GM23338 (cell line): Measurements from ENCODE around the gene FAM217B. TPM values are rescaled to one million over a fixed set of nuclear protein-coding genes. Genes with fewer than 3 reads are reported as not detected.

ENCODE experiments used
- ATAC-seq: fragments of 200-7000 bp; cut with Tn5 transposase; 3 replicates; pipeline ENCODE4 v1.9.1; 2020
- DNase-seq: peaks from one replicate; pipeline ENCODE4 v3.0.0-alpha.2; 2015; ENCODE audit warnings: low spot score
- H2AFZ ChIP-seq: fragments of 200-600 bp; sonication (generic); 2 replicates; pipeline ENCODE4 v1.8.0; 2016; ENCODE audit warnings: antibody characterized with exemption, mild to moderate bottlenecking, moderate library complexity
- H3F3A ChIP-seq: fragments of 200-600 bp; sonication (generic); replicated peaks from 2 replicates; pipeline ENCODE4 v1.8.0; 2017; ENCODE audit warnings: antibody characterized with exemption, mixed run types, low read depth
- H3K27ac ChIP-seq: fragments of 200-600 bp; sonication (generic); 2 replicates; pipeline ENCODE4 v1.6.1; 2016; ENCODE audit warnings: low read depth
- H3K27me3 ChIP-seq: fragments of 200-600 bp; sonication (generic); 2 replicates; pipeline ENCODE4 v1.8.0; 2016; ENCODE audit warnings: mild to moderate bottlenecking, mixed run types, moderate library complexity; ENCODE audit not compliant: insufficient read depth
- H3K36me3 ChIP-seq: fragments of 200-600 bp; sonication (generic); 2 replicates; pipeline ENCODE4 v1.8.0; 2016; ENCODE audit warnings: mild to moderate bottlenecking; ENCODE audit not compliant: insufficient read depth
- H3K4me1 ChIP-seq: fragments of 200-600 bp; sonication (generic); 2 replicates; pipeline ENCODE4 v1.8.0; 2016; ENCODE audit warnings: mild to moderate bottlenecking, moderate library complexity; ENCODE audit not compliant: insufficient read depth
- H3K4me2 ChIP-seq: fragments of 200-600 bp; sonication (generic); 2 replicates; pipeline ENCODE4 v1.7.1; 2017; ENCODE audit warnings: mixed run types
- H3K4me3 ChIP-seq: fragments of 200-600 bp; sonication (generic); 2 replicates; pipeline ENCODE4 v1.6.1; 2016; ENCODE audit warnings: mixed run types
- H3K79me2 ChIP-seq: fragments of 200-600 bp; sonication (generic); replicated peaks from 2 replicates; pipeline ENCODE4 v1.8.0; 2017; ENCODE audit warnings: mild to moderate bottlenecking; ENCODE audit not compliant: insufficient read depth
- H3K9me2 ChIP-seq: fragments of 200-600 bp; sonication (generic); 2 replicates; pipeline ENCODE4 v1.8.0; 2017; ENCODE audit not compliant: insufficient read depth
- H4K20me1 ChIP-seq: fragments of 200-600 bp; sonication (generic); replicated peaks from 2 replicates; pipeline ENCODE4 v1.8.0; 2017; ENCODE audit warnings: mild to moderate bottlenecking; ENCODE audit not compliant: insufficient read depth
- H3K27ac Mint-ChIP-seq: 2 replicates; pipeline ENCODE4 v1.8.0; 2020; ENCODE audit warnings: inconsistent platforms, mild to moderate bottlenecking, moderate library complexity, mixed read lengths
- H3K27me3 Mint-ChIP-seq: 3 replicates; pipeline ENCODE4 v1.8.0; 2022; ENCODE audit warnings: low read depth, mild to moderate bottlenecking, moderate library complexity, mixed read lengths, inconsistent platforms; ENCODE audit not compliant: insufficient read depth, poor library complexity
- H3K36me3 Mint-ChIP-seq: 3 replicates; pipeline ENCODE4 v1.8.0; 2021; ENCODE audit warnings: low read depth, mild to moderate bottlenecking, inconsistent platforms, moderate library complexity, mixed read lengths
- H3K4me1 Mint-ChIP-seq: 3 replicates; pipeline ENCODE4 v1.8.0; 2020; ENCODE audit warnings: mild to moderate bottlenecking, inconsistent platforms, mixed read lengths
- H3K4me3 Mint-ChIP-seq: 3 replicates; pipeline ENCODE4 v1.8.0; 2021; ENCODE audit warnings: moderate library complexity, mild to moderate bottlenecking, inconsistent platforms, mixed read lengths
- H3K9me3 Mint-ChIP-seq: 3 replicates; pipeline ENCODE4 v1.8.0; 2020; ENCODE audit warnings: moderate library complexity, mild to moderate bottlenecking, inconsistent platforms, mixed read lengths
- CREB1 ChIP-seq: fragments of 250-450 bp; sonication (Bioruptor Pico); IDR thresholded peaks from 2 replicates; pipeline ENCODE4 v1.5.0; 2020; ENCODE audit warnings: low read depth, mild to moderate bottlenecking, moderate library complexity
- JUNB ChIP-seq: IDR thresholded peaks from one replicate; pipeline ENCODE4 v1.6.1; 2016; ENCODE audit warnings: antibody characterized with exemption; ENCODE audit not compliant: unreplicated experiment
- NANOG ChIP-seq: IDR thresholded peaks from 2 replicates; pipeline ENCODE4 v1.6.1; 2016; ENCODE audit warnings: antibody characterized with exemption, borderline replicate concordance
- POLR2AphosphoS5 ChIP-seq: IDR thresholded peaks from 2 replicates; pipeline ENCODE4 v1.6.1; 2016; ENCODE audit warnings: antibody characterized with exemption, low read depth
- polyA plus RNA-seq: library from polyadenylated mRNA; unstranded; fragments of >200 nt; fragmentation: Nextera tagmentation; extraction: Ambion mirVana; gene quantifications from 2 replicates; pipeline ENCODE4 v1.2.1, GENCODE V29; 2016
- total RNA-seq: library from RNA; depleted of rRNA; stranded (reverse); fragments of >200 nt; shearing (Covaris generic); gene quantifications from 2 replicates; pipeline ENCODE4 v1.2.3, GENCODE V29; 2014
- TF ChIP-seq, protein P1 (sequence below): IDR thresholded peaks from 2 replicates; pipeline ENCODE4 v1.6.1; 2016; ENCODE audit warnings: antibody characterized with exemption
- TF ChIP-seq, protein P2 (sequence below): IDR thresholded peaks from one replicate; pipeline ENCODE4 v1.6.1; 2018; ENCODE audit warnings: antibody characterized with exemption; ENCODE audit not compliant: unreplicated experiment

The FAM217B gene
- total and polyA plus RNA-seq, 2 experiments from 2014 or later, result 13.2 to 25.9 TPM

DNA sequence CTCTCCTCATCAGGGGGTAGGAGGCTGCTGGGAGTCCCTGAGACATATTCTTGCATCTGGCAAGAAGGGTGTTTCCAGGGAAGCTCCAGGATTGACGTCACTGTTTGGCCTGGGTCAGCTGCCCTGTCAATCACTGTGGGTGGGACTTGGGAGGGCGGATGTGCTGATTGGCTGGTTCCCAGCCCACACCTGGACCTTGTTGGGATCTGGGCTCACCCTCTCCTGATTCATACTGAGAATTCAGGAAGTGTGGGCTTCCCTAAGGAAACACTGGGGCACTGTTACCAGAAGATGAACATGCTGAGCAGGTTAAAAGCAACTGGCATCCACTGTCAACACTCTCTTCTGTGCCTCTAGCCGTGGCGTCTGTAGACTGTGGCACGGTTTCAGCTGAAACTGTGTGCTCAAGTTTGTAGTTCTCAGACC is 54.5 kb downstream of the FAM217B start:
- peak overlapping the region; percentile 89 for H3K27ac ChIP-seq
- no peaks in the 10 kb centered on the region for H3K36me3 ChIP-seq
- no peak for TF ChIP-seq JUNB
- TF ChIP-seq CREB1 (CRISPR knock-in tag), result peak; percentile 84
- peak; percentile 44 for TF ChIP-seq POLR2AphosphoS5
- TF ChIP-seq, protein P1, sequence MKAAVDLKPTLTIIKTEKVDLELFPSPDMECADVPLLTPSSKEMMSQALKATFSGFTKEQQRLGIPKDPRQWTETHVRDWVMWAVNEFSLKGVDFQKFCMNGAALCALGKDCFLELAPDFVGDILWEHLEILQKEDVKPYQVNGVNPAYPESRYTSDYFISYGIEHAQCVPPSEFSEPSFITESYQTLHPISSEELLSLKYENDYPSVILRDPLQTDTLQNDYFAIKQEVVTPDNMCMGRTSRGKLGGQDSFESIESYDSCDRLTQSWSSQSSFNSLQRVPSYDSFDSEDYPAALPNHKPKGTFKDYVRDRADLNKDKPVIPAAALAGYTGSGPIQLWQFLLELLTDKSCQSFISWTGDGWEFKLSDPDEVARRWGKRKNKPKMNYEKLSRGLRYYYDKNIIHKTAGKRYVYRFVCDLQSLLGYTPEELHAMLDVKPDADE, result no peak
- H3K27me3 ChIP-seq, result no peaks in the 10 kb centered on the region
- ATAC-seq (peak; percentile 97), DNase-seq (peak; percentile 93)
- 0 out of 2 replicates have a peak, but pooled peaks cover 3% of the 10 kb centered on the region for H3F3A ChIP-seq
- H3K9me2 ChIP-seq, result no peaks in the 10 kb centered on the region
- Mint-ChIP-seq H3K9me3 (no peaks in the 10 kb centered on the region; the same call in 2 of the 3 replicates), H3K4me1 (peaks cover 29% of the 10 kb centered on the region), H3K36me3 (0 out of 3 replicates have a peak, but pooled peaks cover 4% of the 10 kb centered on the region), H3K27me3 (peaks cover 6% of the 10 kb centered on the region), H3K4me3 (peak overlapping the region; percentile 64; the same call in 2 of the 3 replicates), H3K27ac (peak overlapping the region; percentile 61; the same call in 1 of the 2 replicates)
- peak overlapping the region; percentile 56 for H3K4me3 ChIP-seq
- no peaks in the 10 kb centered on the region for H4K20me1 ChIP-seq
- no peaks in the 10 kb centered on the region for H3K79me2 ChIP-seq
- H3K4me2 ChIP-seq, result peak overlapping the region; percentile 80
- peaks cover 9% of the 10 kb centered on the region for H3K4me1 ChIP-seq
- H2AFZ ChIP-seq, result peak overlapping the region; percentile 79; the same call in 1 of the 2 replicates

DNA sequence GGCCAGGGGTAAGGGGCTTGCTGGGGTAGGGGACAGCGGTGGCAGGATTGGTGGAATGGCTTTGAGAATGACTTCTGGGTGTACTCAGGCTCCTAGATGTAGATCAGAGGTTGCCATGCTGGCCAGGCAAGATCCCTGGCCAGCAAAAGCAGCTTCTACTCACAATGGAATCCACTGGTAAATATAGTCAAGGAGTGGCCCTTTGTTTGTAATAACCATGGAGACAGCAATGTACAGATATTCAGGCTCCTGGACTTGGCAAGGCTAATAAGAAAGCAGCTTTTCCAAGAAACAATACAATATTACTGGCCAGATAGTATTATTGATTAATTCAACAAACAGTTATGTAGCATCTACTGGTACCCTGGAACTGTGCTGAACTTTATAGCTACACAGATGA is 55.9 kb downstream of the FAM217B start:
- peaks cover 9% of the 10 kb centered on the region for H3K4me1 ChIP-seq
- H3K9me2 ChIP-seq, result no peaks in the 10 kb centered on the region
- Mint-ChIP-seq H3K27me3 (peaks cover 9% of the 10 kb centered on the region), H3K4me3 (no peak overlapping the region), H3K4me1 (peaks cover 31% of the 10 kb centered on the region), H3K27ac (no peak overlapping the region), H3K36me3 (no peaks in the 10 kb centered on the region), H3K9me3 (no peaks in the 10 kb centered on the region)
- no peaks in the 10 kb centered on the region for H3K36me3 ChIP-seq
- TF ChIP-seq NANOG (no peak), CREB1 (CRISPR knock-in tag) (no peak)
- H3F3A ChIP-seq, result 0 out of 2 replicates have a peak, but pooled peaks cover 3% of the 10 kb centered on the region
- no peak overlapping the region for H3K4me2 ChIP-seq
- H3K79me2 ChIP-seq, result no peaks in the 10 kb centered on the region
- DNase-seq (no peak), ATAC-seq (no peak)
- H3K27ac ChIP-seq, result no peak overlapping the region
- H2AFZ ChIP-seq, result no peak overlapping the region
- no peaks in the 10 kb centered on the region for H3K27me3 ChIP-seq
- no peak overlapping the region for H3K4me3 ChIP-seq
- H4K20me1 ChIP-seq, result no peaks in the 10 kb centered on the region

DNA sequence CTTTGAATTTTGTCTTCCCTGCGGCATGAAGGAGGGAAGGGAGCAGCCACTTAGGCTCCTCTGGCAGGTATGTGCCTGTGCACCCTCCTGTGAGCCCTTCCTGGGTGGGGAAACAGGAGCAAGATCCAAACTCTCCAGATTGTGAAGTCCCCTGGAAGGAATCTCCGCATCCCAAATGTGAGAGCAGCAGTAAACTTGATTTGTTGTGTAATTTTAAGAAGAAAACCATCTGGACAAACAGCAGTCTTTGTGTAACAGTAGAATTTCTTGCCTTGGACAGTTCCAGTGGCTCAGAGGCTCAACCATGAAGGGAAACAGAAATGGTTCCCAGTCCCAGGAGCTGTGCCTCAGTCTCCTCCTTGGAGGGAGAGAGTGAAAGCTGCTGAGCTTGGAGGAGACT is 57.7 kb downstream of the FAM217B start:
- ATAC-seq, result no peak
- H3K79me2 ChIP-seq, result no peaks in the 10 kb centered on the region
- no peak overlapping the region for H3K4me3 Mint-ChIP-seq
- TF ChIP-seq NANOG, result no peak
- TF ChIP-seq, protein P2, sequence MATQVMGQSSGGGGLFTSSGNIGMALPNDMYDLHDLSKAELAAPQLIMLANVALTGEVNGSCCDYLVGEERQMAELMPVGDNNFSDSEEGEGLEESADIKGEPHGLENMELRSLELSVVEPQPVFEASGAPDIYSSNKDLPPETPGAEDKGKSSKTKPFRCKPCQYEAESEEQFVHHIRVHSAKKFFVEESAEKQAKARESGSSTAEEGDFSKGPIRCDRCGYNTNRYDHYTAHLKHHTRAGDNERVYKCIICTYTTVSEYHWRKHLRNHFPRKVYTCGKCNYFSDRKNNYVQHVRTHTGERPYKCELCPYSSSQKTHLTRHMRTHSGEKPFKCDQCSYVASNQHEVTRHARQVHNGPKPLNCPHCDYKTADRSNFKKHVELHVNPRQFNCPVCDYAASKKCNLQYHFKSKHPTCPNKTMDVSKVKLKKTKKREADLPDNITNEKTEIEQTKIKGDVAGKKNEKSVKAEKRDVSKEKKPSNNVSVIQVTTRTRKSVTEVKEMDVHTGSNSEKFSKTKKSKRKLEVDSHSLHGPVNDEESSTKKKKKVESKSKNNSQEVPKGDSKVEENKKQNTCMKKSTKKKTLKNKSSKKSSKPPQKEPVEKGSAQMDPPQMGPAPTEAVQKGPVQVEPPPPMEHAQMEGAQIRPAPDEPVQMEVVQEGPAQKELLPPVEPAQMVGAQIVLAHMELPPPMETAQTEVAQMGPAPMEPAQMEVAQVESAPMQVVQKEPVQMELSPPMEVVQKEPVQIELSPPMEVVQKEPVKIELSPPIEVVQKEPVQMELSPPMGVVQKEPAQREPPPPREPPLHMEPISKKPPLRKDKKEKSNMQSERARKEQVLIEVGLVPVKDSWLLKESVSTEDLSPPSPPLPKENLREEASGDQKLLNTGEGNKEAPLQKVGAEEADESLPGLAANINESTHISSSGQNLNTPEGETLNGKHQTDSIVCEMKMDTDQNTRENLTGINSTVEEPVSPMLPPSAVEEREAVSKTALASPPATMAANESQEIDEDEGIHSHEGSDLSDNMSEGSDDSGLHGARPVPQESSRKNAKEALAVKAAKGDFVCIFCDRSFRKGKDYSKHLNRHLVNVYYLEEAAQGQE, result no peak

More for the DNA sequence above, 57.7 kb downstream of the FAM217B start:
- Histone ChIP-seq H3K4me3 (no peak overlapping the region), H3K4me2 (no peak overlapping the region), H3K36me3 (no peaks in the 10 kb centered on the region), H3K9me2 (no peaks in the 10 kb centered on the region), H3K27ac (no peak overlapping the region), H4K20me1 (no peaks in the 10 kb centered on the region), H2AFZ (no peak overlapping the region), H3F3A (0 out of 2 replicates have a peak, but pooled peaks cover 3% of the 10 kb centered on the region), H3K27me3 (no peaks in the 10 kb centered on the region), H3K4me1 (peaks cover 7% of the 10 kb centered on the region)
- Mint-ChIP-seq H3K27ac (no peak overlapping the region), H3K36me3 (no peaks in the 10 kb centered on the region), H3K9me3 (no peaks in the 10 kb centered on the region), H3K27me3 (peaks cover 9% of the 10 kb centered on the region), H3K4me1 (peaks cover 27% of the 10 kb centered on the region)
- no peak for DNase-seq
